ENCODE results near the gene PPP1R14D. TPM values are rescaled to one million over a fixed set of nuclear protein-coding genes. Genes with fewer than 3 reads are reported as not detected.

The PPP1R14D gene
- not detected in 2 replicates for polyA plus RNA-seq
- polyA minus RNA-seq, result not detected in 2 replicates

- H3K4me3 ChIP-seq (ENCODE audit: low read length), result no peak within 1 kb of the TSS
- H3K79me2 ChIP-seq (replicated peaks; ENCODE audit: insufficient read depth, low read length), result no peaks in the 10 kb centered on the region
- no peak within 1 kb of the TSS for H2AFZ ChIP-seq (ENCODE audit: low read depth, low read length)
- no peaks in the 10 kb centered on the region for H4K20me1 ChIP-seq (ENCODE audit: insufficient read depth)
- no peak within 1 kb of the TSS for H3K9ac ChIP-seq (ENCODE audit: low read length)
- H3F3A ChIP-seq (ENCODE audit: insufficient read depth, low read length, poor library complexity, severe bottlenecking), result no peaks in the 10 kb centered on the region
- H3K9me3 ChIP-seq (ENCODE audit: low read length), result no peaks in the 10 kb centered on the region
- TF ChIP-seq MXI1 (conservative IDR thresholded peaks at IDR 0.05; ENCODE audit: poor library complexity, severe bottlenecking) (no peak), REST (IDR thresholded peaks at IDR 0.05; ENCODE audit: borderline replicate concordance) (no peak), RAD21 (conservative IDR thresholded peaks at IDR 0.05) (no peak), SMC3 (conservative IDR thresholded peaks at IDR 0.05; ENCODE audit: poor library complexity) (no peak), EP300 (conservative IDR thresholded peaks at IDR 0.05; ENCODE audit: poor library complexity, severe bottlenecking) (no peak), POLR2AphosphoS5 (IDR thresholded peaks at IDR 0.05) (no peak), TAF1 (IDR thresholded peaks at IDR 0.05; ENCODE audit: low read depth) (no peak), EZH2 (IDR thresholded peaks at IDR 0.05; ENCODE audit: borderline replicate concordance, insufficient read depth, low read length, poor library complexity, severe bottlenecking) (no peak), CTCF (IDR thresholded peaks at IDR 0.05; ENCODE audit: poor library complexity, severe bottlenecking) (no peak)
- no peak within 1 kb of the TSS for H3K4me2 ChIP-seq (ENCODE audit: low read length)
- no peaks in the 10 kb centered on the region for H3K9me2 ChIP-seq (ENCODE audit: insufficient read depth, low read length)
- H3K27me3 ChIP-seq (ENCODE audit: insufficient read depth, low read depth, low read length), result no peaks in the 10 kb centered on the region
- no peak within 1 kb of the TSS for H3K27ac ChIP-seq (ENCODE audit: low read length)
- H3K36me3 ChIP-seq (ENCODE audit: insufficient read depth, low read length), result no peaks in the 10 kb centered on the region
These were observed at the start of gene PPP1R14D for GRCh38 chr15:40828447-40829036. Gene PPP1R14D (minus strand): TSS chr15:40828708. CDS start chr15:40828641, 67 bp downstream.

- no peaks in the 10 kb centered on the region for H3K9me2 ChIP-seq (ENCODE audit: insufficient read depth, low read length)
- no peak overlapping the region for H3K4me2 ChIP-seq (ENCODE audit: low read length)
- no peak overlapping the region for H3K27ac ChIP-seq (ENCODE audit: low read length)
- H3F3A ChIP-seq (ENCODE audit: insufficient read depth, low read length, poor library complexity, severe bottlenecking), result no peaks in the 10 kb centered on the region
- TF ChIP-seq EZH2 (IDR thresholded peaks at IDR 0.05; ENCODE audit: borderline replicate concordance, insufficient read depth, low read length, poor library complexity, severe bottlenecking) (no peak), MXI1 (conservative IDR thresholded peaks at IDR 0.05; ENCODE audit: poor library complexity, severe bottlenecking) (no peak), CTCF (IDR thresholded peaks at IDR 0.05; ENCODE audit: poor library complexity, severe bottlenecking) (no peak)
- no peaks in the 10 kb centered on the region for H3K36me3 ChIP-seq (ENCODE audit: insufficient read depth, low read length)
- H2AFZ ChIP-seq (ENCODE audit: low read depth, low read length), result no peak overlapping the region
- no peaks in the 10 kb centered on the region for H3K79me2 ChIP-seq (replicated peaks; ENCODE audit: insufficient read depth, low read length)
- no peaks in the 10 kb centered on the region for H3K9me3 ChIP-seq (ENCODE audit: low read length)
- H3K9ac ChIP-seq (ENCODE audit: low read length), result no peak overlapping the region
- peaks cover 7% of the 10 kb centered on the region for H3K27me3 ChIP-seq (ENCODE audit: insufficient read depth, low read depth, low read length)
- no peaks in the 10 kb centered on the region for H4K20me1 ChIP-seq (ENCODE audit: insufficient read depth)
- no peak overlapping the region for H3K4me3 ChIP-seq (ENCODE audit: low read length)
These were observed 49.2 kb upstream of the PPP1R14D start for GRCh38 chr15:40877694-40878093.

Measured in neural cell (in vitro differentiated cells).